HG03097 (cell line): ENCODE measurements around the gene STRIP2.
"Not testable (repeated sequence)": the region's sequence is repeated elsewhere in the genome, so short reads cannot be mapped to it uniquely, and the experiment has no call there.

ENCODE experiments used
- ATAC-seq: cut with Tn5 transposase; IDR thresholded peaks from one replicate; pipeline ENCODE4 v1.9.1; 2021; ENCODE audit not compliant: unreplicated experiment, low FRiP score

Gene STRIP2

GRCh38 chr7:129433847-129434674 lies at the start of gene STRIP2:
Gene STRIP2, plus strand, starts transcription at chr7:129434432. Its CDS starts 41 bp downstream, at chr7:129434473.
- peak; percentile 90 for ATAC-seq

GRCh38 chr7:129385116-129385515 lies 49.1 kb upstream of the STRIP2 start:
- no peak for ATAC-seq

DNA sequence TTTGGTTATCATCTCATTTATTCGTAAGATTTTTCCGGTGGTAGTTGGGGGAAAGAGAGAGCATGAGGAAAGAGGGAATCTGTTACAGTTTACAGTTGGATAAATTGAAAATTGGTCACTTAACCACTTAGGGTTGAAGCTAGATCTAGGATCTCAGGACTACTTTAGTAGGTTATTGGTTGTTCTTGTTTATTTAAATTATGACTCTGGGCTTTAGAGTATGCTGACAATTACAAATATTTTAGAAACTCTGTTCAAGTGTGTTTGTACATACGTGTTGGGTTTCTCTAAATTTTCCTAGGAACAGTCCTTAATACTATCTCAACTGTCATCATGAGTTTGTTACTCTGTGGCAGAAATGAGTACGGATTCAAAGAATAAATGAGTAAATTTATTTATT lies 48.6 kb upstream of the STRIP2 start:
- ATAC-seq: no peak

DNA sequence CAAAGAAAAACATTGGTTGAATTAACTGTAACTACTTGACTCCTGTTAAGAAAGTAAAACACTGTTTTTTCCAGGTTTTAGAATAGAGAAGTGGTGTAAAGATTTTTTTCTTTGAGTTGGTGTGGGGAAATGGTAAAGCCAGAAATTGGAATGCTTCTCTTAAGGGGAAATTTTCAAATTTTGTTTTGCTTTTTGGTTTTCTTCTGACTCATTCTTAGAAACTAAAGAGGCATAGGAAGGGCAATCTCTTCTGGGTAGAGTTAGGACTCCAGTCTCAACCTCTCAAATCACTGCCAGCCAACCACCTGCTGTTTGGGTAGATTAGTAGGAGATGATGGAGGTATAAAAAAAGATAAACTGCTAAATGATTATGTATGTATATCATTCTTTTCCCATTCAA lies 47.7 kb upstream of the STRIP2 start:
- ATAC-seq: no peak

DNA sequence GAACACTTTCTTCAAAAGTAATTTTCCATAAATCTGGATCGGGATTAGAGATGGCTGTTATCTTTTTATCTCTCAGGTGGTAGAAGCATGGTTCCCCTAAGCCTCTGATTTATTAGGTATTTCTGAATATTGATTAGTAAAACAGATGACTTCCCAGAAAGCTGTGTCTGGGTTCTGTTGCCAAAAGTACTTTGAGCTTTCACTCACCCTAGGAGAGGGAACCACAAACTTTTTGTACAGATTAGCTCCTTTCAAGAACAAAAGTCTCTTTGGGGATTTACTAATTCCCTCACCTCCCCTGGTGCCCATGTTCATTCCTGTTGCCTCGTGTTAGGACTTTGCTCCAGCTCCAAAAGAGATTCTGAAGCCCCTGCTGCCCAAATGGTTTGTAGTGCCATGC lies 46.7 kb upstream of the STRIP2 start:
- ATAC-seq: no peak

- ATAC-seq: no peak
Observed at GRCh38 chr7:129388333-129389098, 45.7 kb upstream of the STRIP2 start.

DNA sequence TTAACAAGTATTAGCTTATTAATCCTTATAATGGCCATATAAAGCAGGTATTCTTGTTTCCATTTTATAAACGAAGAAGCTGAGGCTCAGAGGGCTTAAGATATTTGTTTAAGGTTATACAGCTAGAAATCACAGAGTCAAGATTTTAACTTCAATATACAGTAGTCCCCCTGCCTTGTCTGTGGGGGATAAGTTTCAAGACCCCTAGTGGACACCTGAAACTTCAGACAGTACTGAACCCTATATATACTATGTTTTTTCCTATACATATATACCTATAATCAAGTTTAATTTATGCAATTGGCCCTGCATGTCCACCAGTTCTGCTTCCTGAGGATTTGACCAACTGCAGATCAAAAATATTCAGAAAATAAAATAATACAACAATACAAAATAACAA lies 44.4 kb upstream of the STRIP2 start:
- ATAC-seq: no peak

- ATAC-seq: no peak
Observed at GRCh38 chr7:129390314-129390713, 43.9 kb upstream of the STRIP2 start.

DNA sequence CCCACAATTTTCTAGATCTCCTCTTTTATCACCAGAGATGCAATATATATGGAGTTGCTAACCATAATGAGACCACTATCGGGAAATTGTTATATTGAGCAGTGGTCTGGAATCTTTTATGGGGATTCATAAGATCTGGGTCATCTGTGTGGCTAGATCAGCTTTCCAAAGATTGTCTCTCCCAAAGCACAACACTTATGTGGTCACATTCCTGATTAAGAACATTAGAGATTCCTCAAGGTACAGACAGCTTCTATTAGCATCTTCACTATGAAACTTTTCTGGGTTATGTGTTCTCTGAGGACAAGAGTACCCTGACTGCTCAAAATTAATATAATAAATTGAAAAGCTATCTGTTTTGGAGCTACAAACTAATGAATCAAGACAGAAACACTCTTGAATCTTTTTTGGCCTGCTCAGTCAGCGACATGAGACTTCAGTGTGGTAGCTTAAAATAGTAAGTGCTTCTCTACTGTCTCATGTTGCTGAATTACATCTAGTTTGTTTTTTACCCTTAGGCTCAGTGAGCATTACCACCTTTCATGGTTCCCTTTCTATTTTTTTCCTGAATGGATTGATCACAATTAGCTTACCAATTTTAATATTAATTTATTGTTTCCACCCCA lies 42.6 kb upstream of the STRIP2 start:
- ATAC-seq: no peak

GRCh38 chr7:129393255-129393654 lies 41.0 kb upstream of the STRIP2 start:
- ATAC-seq: no peak

- ATAC-seq: no peak
Observed at GRCh38 chr7:129394101-129394500, 40.1 kb upstream of the STRIP2 start.

DNA sequence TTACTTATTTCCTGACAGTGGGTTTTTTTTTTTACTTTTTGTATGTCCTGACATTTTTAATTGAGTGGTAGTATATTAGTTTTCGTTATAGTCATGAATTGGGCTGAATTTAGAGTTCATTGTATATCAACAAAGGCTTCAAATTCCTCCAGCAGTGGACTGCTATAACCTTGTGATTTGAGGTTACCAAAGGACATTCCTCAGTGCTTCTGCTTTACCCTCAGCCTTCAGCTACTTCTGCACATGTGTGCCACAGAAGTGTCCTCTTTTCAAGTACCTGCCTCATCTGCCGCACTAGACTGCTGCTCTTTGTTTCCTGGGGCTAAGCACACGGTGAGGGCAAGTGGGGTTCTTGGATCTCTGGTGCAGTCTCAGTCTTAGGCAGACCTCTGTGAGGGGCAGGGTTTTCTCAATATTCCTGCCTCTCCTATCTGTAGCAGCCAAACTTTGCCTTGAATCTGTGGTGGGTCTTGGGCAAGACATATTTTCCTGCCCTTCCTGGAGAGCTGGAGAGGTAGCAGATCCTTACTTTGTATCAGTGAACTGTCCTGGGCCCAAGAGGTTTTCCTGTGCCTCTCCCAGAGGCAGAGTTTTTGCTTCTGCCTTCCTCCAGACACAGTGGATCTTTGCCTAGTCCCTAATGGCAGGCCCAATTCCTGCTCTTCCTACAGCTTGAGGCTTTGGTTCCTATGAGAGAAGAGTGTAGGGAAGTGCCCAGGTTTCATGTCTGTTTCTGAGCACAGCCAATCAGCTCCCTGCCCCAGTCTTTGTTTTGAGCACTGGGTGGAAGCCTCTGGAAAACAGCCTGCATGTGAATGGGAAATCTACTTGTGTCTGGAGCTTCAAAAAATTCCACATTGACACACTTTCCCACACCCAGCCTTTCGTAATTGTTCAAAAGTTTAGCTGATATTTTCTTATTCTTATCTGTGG lies 39.0 kb upstream of the STRIP2 start:
- ATAC-seq: no peak

DNA sequence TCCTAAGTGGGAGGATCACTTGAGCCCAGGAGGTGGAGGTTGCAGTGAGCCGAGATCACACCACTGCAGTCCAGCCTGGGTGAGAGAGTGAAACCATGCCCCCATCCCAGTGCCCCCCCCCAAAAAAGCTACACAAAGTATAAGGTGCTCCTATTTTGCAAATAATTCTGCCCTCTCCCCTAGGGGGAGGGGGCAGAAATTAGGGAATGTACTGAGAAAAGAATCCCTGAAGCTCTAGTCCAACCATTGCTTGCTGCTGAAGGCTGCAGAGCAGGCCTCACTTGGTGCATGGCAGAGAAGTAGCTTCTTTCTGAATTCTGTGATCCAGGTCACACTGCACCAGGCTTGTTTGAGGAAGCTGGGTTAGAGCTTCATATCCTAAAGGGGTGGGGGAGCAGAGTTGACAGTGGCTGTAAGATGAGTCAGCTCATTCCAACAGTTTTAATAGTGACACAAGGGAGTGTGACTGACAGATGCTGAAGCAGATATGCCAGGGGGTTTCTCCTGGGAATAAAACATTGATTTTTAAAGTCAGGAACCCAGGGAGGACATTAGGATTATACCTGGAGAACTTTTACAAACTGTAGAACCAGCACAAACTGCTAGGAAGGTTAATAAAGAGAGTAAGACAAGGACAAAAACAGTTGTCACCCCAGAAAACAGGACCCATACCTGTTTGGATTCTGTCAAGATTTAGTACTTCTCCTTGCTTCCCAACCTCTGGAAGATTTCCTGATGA lies 32.8 kb upstream of the STRIP2 start:
- no peak for ATAC-seq

DNA sequence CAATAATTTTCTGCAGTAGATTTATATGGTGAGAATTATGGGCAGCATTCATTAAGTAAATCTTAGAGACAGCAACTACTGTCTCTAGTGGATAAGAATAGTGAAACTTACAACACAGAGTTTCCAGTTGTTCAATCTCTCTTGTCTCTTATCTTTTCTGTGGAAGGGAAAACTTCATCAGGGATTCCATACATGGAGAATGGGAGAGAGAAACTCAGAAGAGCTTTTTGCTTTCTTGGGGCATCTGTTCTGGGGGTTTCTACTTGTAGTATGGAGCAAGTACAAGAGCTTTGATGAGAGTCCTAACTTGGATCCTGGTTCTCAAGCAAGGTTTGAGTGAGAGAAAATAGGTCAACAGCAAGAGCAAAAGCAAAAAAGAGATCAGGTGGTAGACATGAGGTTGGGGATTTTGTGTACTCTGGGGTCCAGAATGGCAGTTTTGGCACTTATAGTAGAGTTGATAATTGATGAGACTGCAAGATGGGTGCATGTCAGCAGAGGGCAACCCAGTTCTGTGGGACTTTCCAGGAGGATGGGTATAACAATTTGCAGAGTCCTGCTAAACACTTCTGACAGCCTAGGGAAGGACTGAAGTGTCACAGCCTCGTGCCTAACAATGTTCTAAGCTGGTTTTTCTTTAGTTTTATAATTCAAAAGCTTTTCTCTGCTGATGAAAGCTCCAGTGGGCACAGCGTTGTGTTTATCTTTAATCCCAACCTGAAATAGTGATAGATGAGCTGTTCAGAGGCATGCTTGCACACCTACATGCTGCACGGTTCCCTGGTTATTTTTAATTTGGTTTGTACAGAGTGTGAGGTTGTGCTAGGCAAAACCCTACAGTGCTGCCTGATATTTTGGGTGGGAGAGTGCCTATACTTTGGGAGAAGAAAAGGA lies 32.0 kb upstream of the STRIP2 start:
- peak; percentile 52 for ATAC-seq

DNA sequence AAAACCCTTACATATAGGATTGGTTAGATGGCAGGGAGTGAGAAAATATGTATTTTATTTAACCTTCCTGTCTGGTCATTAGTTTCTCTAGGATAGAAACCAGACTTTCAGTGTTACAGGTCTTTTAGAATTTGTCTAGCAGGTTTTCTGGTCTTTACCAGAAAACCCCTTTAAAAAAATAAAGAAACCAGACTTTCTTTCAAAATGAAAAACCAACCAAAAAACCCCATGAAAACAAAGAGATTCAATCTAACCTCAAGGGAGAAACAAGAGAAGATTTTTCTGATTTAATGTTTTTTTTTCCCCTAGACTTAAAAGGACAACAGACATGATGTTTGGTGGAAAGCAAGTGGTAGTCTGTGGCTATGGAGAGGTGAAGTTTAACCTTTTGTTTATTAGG lies 28.7 kb upstream of the STRIP2 start:
- ATAC-seq: no peak

DNA sequence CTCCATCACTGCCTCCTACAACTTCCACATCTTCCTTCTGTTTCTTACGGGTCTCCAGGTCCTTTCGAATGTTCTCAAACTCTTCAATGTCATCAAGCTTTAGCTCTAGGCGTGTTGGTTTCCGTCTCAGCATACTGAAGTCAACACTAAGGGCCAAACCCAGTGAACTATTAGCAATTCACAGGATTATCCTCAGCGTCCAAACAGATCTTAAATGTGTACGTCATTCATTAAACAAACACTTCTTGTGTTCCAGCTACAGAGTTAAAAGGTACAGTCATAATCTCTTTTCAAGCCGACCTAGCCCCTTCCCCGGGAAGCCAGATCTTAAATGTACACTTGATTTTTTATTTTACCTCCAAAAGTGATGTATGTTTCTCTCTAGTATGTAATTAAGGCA lies 24.0 kb upstream of the STRIP2 start:
- not testable (repeated sequence) for ATAC-seq

DNA sequence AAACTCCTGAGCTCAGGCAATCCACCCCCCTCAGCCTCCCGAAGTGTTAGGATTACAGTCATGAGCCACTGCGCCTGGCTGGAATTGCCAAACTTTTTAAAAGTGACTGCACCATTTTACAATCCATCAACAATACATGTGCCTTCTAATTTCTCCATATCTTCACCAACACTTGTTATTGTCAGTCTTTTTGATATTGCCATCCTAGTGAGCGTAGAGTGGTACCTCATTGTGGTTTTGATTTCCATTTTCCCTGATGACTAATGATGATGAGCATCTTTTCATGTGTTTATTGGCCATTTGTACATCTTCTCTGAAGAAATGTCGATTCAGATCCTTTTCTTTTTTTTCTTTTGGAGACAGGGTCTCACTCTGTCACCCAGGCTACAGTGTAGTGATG lies 21.7 kb upstream of the STRIP2 start:
- no peak for ATAC-seq

- no peak for ATAC-seq
Observed at GRCh38 chr7:129417073-129417472, 17.2 kb upstream of the STRIP2 start.
